Tibial artery (tissue), 4 donors: ENCODE results near the gene CNN2.

Source experiments
- DNase-seq, 2 donors: peaks; one replicate each; pipeline ENCODE4 v3.0.0-alpha.2; 2019
- H3K27ac ChIP-seq, 2 donors: fragments of 200-600 bp; sonication (generic) in 1 of 2; 1 replicate in 1 of 2; 2 replicates in 1 of 2; pipeline ENCODE4 v1.5.1; 2018 to 2019; ENCODE audit warnings: mild to moderate bottlenecking in 1 of 2
- H3K27me3 ChIP-seq, 2 donors: fragments of 200-600 bp; sonication (generic) in 1 of 2; one replicate each; pipeline versions ENCODE4 v1.5.1 to v1.6.0; 2016 to 2019
- H3K36me3 ChIP-seq, 3 donors: fragments of 200-600 bp; sonication (generic) in 2 of 3; one replicate each; pipeline ENCODE4 v1.5.1; 2016 to 2019; ENCODE audit warnings: mild to moderate bottlenecking in 2 of 3
- H3K4me1 ChIP-seq, 4 donors: fragments of 200-600 bp; sonication (generic) in 2 of 4; 1 replicate in 3 of 4; 2 replicates in 1 of 4; pipeline ENCODE4 v1.5.1; 2016 to 2019
- H3K4me3 ChIP-seq, 2 donors: fragments of 200-600 bp; sonication (generic) in 1 of 2; 1 replicate in 1 of 2; 2 replicates in 1 of 2; pipeline ENCODE4 v1.5.1; 2018 to 2019; ENCODE audit warnings: mild to moderate bottlenecking in 2 of 2
- H3K9me3 ChIP-seq, 3 donors: fragments of 200-600 bp; sonication (generic) in 1 of 3; one replicate each; pipeline ENCODE4 v1.5.1; 2016 to 2019
- intact Hi-C: fragments of 100-400 bp; cut with DNase I; formaldehyde crosslinking; loops from one replicate; pipeline ENCODE4 v1.15.0; 2023; ENCODE audit warnings: low total_unique reads
- TF ChIP-seq, protein P1 (sequence below), 2 experiments: fragments of 200-600 bp in 1 of 2; fragments of 450-650 bp in 1 of 2; IDR thresholded peaks; one replicate each; pipeline ENCODE4 v1.5.1; 2017 to 2019; ENCODE audit warnings: antibody characterized with exemption in 2 of 2, mild to moderate bottlenecking in 1 of 2, moderate library complexity in 1 of 2

CNN2 gene

DNA sequence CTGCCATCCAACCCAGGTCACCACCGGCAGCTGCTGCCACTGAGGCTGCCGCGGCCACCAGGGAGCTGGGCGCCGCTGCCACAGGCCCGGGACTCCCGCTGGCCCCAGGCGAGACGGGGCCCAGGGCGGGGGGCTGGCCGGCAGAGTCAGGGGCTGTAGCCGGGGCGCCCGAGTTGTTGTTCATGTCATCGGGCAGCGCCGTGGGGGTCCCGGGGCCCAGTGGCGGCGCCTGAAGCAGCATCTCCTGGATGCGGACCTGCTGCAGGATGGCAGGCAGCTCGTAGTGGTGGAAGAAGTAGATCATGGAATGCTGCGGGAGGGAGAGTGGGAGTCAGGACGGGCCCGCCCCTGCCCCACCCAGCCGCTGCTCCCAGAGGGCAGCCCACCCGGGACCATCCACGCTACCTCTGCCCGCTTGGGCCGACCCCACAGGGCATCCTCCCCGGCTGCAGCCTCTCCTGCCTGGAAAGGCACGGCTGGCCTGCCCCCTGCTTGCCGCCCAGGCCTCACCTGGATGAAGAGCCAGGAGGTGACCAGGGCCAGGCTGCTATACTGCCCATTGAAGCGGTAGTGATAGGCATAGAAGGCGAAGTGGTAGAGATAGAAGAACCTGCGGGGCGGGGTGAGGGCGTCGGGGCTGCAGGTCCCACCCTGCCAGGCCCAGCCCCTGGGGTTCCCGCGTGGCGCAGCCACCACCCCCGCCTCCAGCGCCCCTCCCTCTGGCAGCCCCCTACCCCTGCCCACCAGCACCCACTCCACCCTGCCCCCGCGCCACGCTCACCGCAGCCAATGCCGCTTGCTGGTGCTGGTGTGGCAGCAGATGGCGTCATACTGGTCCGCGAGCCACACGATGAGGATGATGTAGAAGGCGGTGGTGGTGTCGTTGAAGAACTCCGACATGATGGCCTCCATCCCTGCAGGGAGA, 15.6 kb upstream of the CNN2 start:
- Histone ChIP-seq H3K4me1 (peaks cover 0 to 9% (median 6%) of the 10 kb centered on the region in 4 donors), H3K36me3 (peaks cover 41 to 76% (median 69%) of the 10 kb centered on the region in 3 donors), H3K4me3 (no peak overlapping the region), H3K9me3 (no peaks in the 10 kb centered on the region), H3K27me3 (no peaks in the 10 kb centered on the region), H3K27ac (no peak overlapping the region)
- intact Hi-C loops, result loop anchor here (10.0 kb wide), 1 partner anchor 164 kb away; the partner anchor contains the start of gene SBNO2
- TF ChIP-seq, protein P1, sequence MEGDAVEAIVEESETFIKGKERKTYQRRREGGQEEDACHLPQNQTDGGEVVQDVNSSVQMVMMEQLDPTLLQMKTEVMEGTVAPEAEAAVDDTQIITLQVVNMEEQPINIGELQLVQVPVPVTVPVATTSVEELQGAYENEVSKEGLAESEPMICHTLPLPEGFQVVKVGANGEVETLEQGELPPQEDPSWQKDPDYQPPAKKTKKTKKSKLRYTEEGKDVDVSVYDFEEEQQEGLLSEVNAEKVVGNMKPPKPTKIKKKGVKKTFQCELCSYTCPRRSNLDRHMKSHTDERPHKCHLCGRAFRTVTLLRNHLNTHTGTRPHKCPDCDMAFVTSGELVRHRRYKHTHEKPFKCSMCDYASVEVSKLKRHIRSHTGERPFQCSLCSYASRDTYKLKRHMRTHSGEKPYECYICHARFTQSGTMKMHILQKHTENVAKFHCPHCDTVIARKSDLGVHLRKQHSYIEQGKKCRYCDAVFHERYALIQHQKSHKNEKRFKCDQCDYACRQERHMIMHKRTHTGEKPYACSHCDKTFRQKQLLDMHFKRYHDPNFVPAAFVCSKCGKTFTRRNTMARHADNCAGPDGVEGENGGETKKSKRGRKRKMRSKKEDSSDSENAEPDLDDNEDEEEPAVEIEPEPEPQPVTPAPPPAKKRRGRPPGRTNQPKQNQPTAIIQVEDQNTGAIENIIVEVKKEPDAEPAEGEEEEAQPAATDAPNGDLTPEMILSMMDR (IDR thresholded peaks at IDR 0.05), result no peak
- no peak for DNase-seq

DNA sequence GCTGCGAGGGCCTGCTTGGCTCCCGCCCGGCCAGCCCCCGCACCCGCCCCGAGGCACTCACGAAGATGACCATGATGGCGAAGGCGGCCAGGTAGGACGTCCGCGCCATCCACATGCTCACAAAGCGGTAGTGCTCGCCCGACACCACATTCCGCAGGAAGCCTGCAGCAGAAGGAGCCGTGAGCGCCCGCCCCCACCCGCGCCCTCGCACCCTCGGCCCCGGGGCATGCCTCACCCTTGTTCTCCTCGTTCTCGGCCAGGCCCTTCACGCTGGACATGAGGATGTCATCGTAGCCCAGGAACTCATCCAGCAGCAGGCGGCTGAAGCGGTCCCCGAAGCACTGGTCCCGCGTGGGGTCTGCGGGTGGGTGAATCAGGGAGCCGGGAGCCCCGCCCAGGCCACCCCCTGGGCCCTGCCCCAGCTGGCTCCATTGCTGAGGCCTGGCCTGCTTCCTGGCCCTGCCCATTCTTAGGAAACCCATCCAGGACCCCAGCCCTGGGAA, 14.5 kb upstream of the CNN2 start:
- no peaks in the 10 kb centered on the region for H3K9me3 ChIP-seq
- H3K4me1 ChIP-seq, result peaks cover under 1 to 19% (median 15%) of the 10 kb centered on the region in 4 donors
- H3K4me3 ChIP-seq, result no peak overlapping the region
- intact Hi-C loops, result loop anchor here (10.0 kb wide), 1 partner anchor 163 kb away; the partner anchor contains the start of gene SBNO2
- TF ChIP-seq, protein P1 (IDR thresholded peaks at IDR 0.05), result no peak
- no peaks in the 10 kb centered on the region for H3K27me3 ChIP-seq
- no peak for DNase-seq
- H3K27ac ChIP-seq, result no peak overlapping the region
- peaks cover 41 to 76% (median 69%) of the 10 kb centered on the region in 3 donors for H3K36me3 ChIP-seq

DNA sequence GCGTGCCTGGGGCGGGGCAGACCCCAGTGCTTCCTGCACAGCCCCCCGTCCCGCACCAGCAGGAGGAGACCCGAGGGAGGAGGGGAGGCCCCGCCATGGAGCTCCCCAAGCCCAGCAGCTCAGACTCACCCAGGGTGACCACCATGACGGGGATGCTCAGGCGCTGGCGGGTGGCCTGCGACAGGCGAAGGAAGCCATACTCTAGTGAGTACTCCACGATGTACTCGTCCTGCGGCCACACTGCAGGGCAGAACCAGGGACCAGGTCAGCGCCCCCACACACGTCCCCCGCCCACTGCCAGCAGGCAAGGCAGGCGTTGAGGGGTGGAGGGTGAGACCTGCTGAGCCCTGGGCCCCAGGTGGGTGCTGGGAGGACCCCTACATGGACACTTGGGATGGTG, 14.1 kb upstream of the CNN2 start:
- Histone ChIP-seq H3K4me3 (no peak overlapping the region), H3K27ac (no peak overlapping the region), H3K9me3 (no peaks in the 10 kb centered on the region), H3K4me1 (peaks cover 4 to 23% (median 20%) of the 10 kb centered on the region in 4 donors), H3K36me3 (peaks cover 41 to 76% (median 69%) of the 10 kb centered on the region in 3 donors), H3K27me3 (no peaks in the 10 kb centered on the region)
- DNase-seq, result no peak
- TF ChIP-seq, protein P1 (IDR thresholded peaks at IDR 0.05), result no peak
- intact Hi-C loops, result loop anchor here (10.0 kb wide), 1 partner anchor 162 kb away; the partner anchor contains the start of gene SBNO2

GRCh38 chr19:1013218-1013617, 13.2 kb upstream of the CNN2 start:
- H3K4me3 ChIP-seq, result no peak overlapping the region
- no peak overlapping the region for H3K27ac ChIP-seq
- H3K4me1 ChIP-seq, result peaks cover 4 to 32% (median 29%) of the 10 kb centered on the region in 4 donors
- H3K27me3 ChIP-seq, result no peaks in the 10 kb centered on the region
- H3K9me3 ChIP-seq, result no peaks in the 10 kb centered on the region
- no peak for DNase-seq
- H3K36me3 ChIP-seq, result peaks cover 41 to 72% (median 69%) of the 10 kb centered on the region in 3 donors
- intact Hi-C loops, result loop anchor here (10.0 kb wide), 1 partner anchor 162 kb away; the partner anchor contains the start of gene SBNO2
- TF ChIP-seq, protein P1 (IDR thresholded peaks at IDR 0.05), result no peak

DNA sequence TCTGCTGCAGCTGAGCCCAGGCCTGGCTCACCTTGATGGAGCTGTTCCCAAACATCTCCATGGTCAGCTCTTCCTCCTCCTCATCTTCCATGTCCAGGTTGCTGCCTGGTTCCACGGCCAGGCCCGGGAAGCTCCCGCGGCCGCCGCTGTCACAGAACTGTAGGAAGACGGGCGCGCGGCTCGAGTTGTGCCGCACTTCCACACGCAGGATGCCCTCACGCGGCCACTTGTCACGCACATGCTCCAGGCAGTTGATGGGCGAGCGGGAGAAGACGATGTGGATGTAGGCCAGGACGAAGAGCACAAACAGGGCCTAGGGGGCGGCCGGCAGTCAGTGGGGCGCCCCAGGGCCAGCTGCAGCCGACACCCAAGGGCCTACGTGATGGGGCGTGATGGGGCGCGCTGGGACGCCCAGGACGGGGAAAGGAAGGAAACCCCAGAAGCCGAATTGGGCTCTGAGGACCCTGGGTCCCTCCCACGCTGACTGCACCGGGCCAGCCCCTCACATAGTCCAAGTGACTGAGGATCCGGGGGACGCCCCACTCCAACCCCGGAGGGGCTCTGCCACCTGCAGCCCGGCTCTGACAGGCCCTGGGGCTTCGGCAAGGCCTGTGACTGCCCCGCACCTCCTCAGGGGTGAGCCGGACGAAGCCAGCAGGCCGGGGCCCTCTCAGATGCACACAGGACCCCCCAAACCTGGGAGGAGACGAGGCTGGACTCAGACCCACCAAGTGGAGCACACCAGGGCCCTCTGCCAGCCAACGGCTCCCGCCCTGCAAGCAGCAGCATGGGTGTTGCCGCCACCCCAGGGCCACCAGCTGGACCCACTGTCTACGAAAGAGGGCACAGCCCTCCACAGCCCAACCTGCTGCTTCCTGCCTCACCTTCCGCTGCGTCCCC, 12.0 kb upstream of the CNN2 start:
- Histone ChIP-seq H3K9me3 (no peaks in the 10 kb centered on the region), H3K27me3 (no peaks in the 10 kb centered on the region), H3K27ac (no peak overlapping the region), H3K4me1 (peaks cover 9 to 44% (median 39%) of the 10 kb centered on the region in 4 donors), H3K36me3 (peaks cover 36 to 65% (median 58%) of the 10 kb centered on the region in 3 donors), H3K4me3 (no peak overlapping the region)
- no peak for DNase-seq
- intact Hi-C loops, result loop anchor here (10.0 kb wide), 1 partner anchor 160 kb away; the partner anchor contains the start of gene SBNO2
- TF ChIP-seq, protein P1 (IDR thresholded peaks at IDR 0.05), result no peak
